HG02678 (cell line): ENCODE data around the gene ALOX12.

Experiments used
- ATAC-seq: cut with Tn5 transposase; IDR thresholded peaks from one replicate; pipeline ENCODE4 v1.9.1; 2021; ENCODE audit warnings: mild to moderate bottlenecking, moderate library complexity; ENCODE audit not compliant: unreplicated experiment

Gene ALOX12

DNA sequence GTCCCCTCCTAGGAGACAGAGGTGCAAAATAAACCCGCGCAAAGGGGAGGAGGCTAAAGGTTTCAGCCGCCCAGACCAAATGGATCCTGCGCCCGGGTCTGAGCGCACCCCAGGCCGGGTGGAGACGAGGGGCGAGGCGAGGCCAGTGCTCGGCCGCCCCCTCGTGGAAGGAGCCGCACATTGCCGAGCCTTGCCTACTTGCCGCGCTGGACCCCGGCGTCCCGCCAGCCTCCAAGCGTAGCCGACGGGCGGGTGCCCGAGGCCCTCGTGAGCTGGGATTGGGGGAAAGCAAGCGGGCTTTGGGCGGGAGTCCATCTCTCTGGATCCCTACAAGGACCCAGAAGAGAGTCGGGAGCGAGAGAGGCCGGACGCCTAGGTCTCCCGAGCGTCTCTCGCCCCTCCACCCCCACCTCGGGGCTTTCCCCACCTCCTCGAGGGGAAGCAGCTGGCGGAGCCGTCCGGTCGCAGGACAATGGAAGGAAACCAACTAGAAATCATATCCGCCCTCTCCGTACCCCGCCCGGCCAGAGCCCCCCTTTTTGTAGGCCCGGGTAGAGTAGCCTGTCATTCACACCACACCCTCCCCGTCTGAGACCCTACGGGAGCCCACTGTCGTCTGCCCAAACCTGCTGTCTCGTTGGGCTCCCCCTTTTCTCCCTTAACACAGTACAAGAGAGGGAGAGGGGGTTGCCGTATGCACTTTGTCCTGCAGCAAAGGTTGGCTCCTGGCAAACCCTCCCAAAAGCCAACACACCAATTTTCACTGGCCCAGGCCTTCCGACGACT lies 26.3 kb downstream of the ALOX12 start:
- peak; percentile 61 for ATAC-seq

DNA sequence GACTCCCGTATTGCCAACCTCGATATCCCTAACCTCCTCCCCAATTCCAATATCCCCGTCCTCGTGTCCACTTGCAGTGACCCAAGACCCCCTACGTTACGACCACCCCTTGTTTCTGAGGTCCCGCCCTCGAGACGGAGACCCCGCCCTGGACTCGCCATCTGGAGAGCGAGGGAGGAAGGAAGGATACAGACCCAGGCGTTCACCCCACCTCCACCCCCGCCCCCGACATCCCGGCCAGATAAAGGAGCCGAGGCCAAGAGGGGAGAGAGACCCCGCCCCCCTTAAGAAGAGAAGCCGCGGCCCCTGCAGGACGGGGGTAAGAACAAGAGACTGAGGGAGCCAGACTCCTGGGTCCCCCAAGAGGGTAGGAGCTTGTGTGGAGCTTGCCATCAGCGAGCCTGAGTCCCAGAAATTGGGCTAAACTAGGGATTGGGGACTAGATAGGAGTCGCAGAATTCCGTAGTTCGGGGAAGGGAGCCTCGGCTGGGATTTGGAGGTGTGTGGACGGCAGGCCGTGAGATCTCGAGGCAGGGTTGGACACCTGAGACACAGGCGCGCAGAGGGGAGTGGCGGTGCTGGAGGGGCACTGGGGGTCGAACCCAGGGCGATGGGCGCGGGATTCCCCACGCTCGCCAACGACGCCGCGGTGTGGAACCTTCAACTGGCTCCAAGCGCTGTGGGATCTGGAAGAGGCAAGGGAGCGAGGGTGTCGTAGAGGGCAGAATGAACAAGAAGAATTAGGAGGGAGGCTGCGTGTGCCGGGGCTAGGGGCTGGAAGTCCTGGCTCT lies 27.1 kb downstream of the ALOX12 start, which contains the start of gene BCL6B:
TSS of gene BCL6B (plus strand) at position 270 of the 791 bp plus-strand sequence. CDS start 622 bp downstream, outside the sequence.
- ATAC-seq, result no peak

- no peak for ATAC-seq
These were observed 27.9 kb downstream of the ALOX12 start for GRCh38 chr17:7023576-7024401.

DNA sequence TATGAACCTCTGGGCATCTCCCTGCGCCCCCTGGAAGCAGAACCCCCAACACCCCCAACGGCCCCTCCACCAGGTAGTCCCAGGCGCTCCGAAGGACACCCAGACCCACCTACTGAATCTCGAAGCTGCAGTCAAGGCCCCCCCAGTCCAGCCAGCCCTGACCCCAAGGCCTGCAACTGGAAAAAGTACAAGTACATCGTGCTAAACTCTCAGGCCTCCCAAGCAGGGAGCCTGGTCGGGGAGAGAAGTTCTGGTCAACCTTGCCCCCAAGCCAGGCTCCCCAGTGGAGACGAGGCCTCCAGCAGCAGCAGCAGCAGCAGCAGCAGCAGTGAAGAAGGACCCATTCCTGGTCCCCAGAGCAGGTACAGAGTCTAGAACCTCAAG lies 28.5 kb downstream of the ALOX12 start:
- no peak for ATAC-seq

- no peak for ATAC-seq
These were observed 29.4 kb downstream of the ALOX12 start for GRCh38 chr17:7025245-7025644.

GRCh38 chr17:7026471-7027115 lies 30.7 kb downstream of the ALOX12 start:
- no peak for ATAC-seq

DNA sequence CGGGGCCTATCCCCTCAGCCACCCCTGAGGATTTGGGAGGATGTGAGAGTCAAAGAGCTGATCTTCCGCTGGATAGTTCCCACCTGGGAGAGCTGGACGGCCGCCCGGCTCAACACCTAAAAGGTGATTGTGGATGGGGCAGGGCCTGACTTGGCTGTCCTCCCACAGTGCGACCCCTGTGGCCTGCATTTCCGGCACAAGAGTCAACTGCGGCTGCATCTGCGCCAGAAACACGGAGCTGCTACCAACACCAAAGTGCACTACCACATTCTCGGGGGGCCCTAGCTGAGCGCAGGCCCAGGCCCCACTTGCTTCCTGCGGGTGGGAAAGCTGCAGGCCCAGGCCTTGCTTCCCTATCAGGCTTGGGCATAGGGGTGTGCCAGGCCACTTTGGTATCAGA lies 31.5 kb downstream of the ALOX12 start:
- ATAC-seq, result no peak

DNA sequence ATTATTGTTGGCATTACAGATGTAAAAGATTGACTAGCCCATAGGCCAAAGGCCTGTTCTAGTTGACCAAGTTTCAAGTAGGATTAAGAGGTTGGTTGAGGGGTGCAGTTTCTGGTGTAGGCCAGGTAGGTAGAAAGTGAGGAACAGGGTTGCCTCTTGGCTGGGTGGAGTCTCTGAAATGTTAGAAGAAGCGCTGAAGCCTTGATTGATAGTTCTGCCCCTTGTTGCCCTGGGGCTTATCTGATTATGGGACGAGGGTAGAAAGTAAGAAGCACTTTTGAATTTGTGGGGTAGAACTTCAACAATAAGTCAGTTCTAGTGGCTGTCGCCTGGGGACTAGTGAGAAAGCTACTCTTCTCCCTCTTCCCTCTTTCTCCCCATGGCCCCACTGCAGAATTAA lies 33.2 kb downstream of the ALOX12 start:
- no peak for ATAC-seq

DNA sequence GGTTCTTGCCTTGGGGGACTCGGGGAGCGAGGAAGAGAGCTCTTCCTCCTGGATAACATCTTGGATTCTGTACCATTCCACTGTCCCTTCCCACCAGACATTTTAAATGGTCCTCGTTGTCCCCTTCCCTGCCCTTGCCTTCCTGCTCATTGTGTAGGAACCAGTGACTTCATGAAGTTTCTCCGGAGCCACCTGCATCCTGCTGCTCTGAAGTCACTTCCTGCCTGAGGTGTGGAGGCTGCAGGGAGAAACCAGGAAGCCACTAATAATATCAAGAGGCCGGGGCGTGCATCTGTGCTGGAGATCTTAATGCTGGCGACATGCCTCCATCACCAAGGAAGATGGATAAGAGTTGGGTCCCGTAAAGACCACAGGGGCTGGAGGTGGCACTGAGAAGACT lies 33.8 kb downstream of the ALOX12 start:
- no peak for ATAC-seq

- peak; percentile 9 for ATAC-seq
These were observed 39.2 kb downstream of the ALOX12 start for GRCh38 chr17:7034955-7035590.

GRCh38 chr17:7035591-7036368 lies 39.9 kb downstream of the ALOX12 start, which contains the start of gene SLC16A13:
TSS of gene SLC16A13 (plus strand) at chr17:7036015. CDS start at chr17:7036383, 368 bp downstream.
- ATAC-seq, result peak; percentile 93

DNA sequence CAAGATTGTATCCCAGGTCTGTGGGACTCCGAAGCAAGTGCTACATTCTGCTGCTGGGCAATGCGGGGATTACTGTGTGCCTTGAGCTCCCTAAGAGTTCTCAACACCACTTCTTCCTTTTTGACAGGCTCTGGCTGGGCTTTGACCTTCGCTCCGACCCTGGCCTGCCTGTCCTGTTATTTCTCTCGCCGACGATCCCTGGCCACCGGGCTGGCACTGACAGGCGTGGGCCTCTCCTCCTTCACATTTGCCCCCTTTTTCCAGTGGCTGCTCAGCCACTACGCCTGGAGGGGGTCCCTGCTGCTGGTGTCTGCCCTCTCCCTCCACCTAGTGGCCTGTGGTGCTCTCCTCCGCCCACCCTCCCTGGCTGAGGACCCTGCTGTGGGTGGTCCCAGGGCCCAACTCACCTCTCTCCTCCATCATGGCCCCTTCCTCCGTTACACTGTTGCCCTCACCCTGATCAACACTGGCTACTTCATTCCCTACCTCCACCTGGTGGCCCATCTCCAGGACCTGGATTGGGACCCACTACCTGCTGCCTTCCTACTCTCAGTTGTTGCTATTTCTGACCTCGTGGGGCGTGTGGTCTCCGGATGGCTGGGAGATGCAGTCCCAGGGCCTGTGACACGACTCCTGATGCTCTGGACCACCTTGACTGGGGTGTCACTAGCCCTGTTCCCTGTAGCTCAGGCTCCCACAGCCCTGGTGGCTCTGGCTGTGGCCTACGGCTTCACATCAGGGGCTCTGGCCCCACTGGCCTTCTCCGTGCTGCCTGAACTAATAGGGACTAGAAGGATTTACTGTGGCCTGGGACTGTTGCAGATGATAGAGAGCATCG lies 42.4 kb downstream of the ALOX12 start:
- ATAC-seq, result no peak

DNA sequence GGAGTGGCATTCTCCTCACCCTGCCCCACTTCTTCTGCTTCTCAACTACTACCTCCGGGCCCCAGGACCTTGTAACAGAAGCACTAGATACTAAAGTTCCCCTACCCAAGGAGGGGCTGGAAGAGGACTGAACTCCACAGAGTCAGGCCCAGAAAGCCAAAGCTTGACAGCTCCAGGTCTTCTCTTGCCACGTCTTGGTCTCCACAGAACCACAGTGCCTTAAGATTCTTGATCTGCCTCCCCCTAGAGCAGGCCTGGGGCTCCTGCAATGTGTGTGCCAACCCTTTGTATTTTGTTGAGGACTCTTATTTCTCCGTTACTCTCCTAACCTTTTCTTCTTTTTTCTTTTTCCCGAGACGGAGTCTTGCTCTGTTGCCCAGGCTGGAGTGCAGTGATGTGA lies 44.0 kb downstream of the ALOX12 start:
- ATAC-seq, result no peak

DNA sequence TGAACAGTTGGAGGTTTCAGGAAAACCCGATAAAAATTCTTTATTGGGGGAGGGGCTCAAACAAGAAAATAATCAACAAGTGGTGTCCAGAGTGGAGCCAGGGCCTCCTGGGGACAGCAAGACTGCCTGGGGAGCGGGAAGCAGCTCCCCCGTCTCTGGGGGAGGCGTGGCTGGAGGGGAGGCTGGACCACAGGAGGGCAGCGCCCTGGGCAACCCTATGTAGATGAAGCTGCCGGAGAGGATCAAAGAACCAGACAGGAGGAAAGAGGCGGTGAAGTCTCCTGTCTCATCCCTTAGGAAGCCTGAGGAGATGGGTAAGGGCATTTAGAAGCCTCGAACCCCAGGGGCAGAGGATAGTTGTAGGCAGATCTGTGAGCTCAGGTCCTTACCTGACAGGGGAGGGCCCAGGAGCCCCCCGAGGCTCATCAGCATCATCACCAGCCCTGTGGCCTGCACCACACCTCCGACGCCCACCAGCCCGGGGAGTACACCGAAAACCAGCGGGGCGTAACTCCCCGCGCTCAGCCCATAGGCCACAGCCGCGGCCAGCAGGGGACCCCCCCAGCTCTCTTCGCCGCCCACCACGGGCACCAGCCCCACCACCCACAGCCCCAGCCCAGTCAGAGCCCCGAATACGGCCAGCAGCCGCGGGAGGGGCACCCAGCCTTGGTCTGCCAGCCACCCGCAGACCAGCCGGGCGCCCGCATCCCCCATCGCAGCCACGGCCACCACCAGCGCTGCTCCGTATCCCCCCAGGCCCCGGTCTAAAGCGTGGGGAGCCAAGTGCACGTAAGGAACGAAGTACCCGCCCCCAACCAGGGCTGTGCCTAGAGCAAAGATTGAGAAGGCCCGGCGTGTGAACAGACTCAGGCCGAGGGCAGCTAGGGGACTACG lies 46.0 kb downstream of the ALOX12 start:
- ATAC-seq, result no peak

GRCh38 chr17:7042501-7043181 lies 46.8 kb downstream of the ALOX12 start:
- no peak for ATAC-seq

GRCh38 chr17:7043182-7043496 lies 47.3 kb downstream of the ALOX12 start:
- ATAC-seq, result no peak
